IPS-20b (cell line): ENCODE results near the gene TMEM258.

ENCODE experiments used
- H3K27ac ChIP-seq: one replicate; pipeline ENCODE4 v1.5.1; 2013; ENCODE audit warnings: low read length
- H3K27me3 ChIP-seq: 2 replicates; pipeline ENCODE4 v1.6.1; 2013; ENCODE audit warnings: mild to moderate bottlenecking, low read length, inconsistent platforms; ENCODE audit not compliant: insufficient read depth
- H3K36me3 ChIP-seq: 2 replicates; pipeline ENCODE4 v1.6.1; 2013; ENCODE audit warnings: low read depth, mild to moderate bottlenecking, inconsistent platforms, low read length, moderate library complexity; ENCODE audit not compliant: insufficient read depth
- H3K4me1 ChIP-seq: 2 replicates; pipeline ENCODE4 v1.6.1; 2013; ENCODE audit warnings: mild to moderate bottlenecking, control low read depth, inconsistent platforms, low read length, moderate library complexity; ENCODE audit not compliant: insufficient read depth
- H3K4me3 ChIP-seq: 2 replicates; pipeline ENCODE4 v1.5.1; 2013; ENCODE audit warnings: mild to moderate bottlenecking, low read length, inconsistent platforms
- H3K9ac ChIP-seq: 2 replicates; pipeline ENCODE4 v1.6.1; 2013; ENCODE audit warnings: low read depth, mild to moderate bottlenecking, inconsistent platforms, low read length, moderate library complexity
- H3K9me3 ChIP-seq: 2 replicates; pipeline ENCODE4 v1.6.1; 2013; ENCODE audit warnings: mild to moderate bottlenecking, low read depth, low read length, inconsistent platforms; ENCODE audit not compliant: insufficient read depth

TMEM258 gene

GRCh38 chr11:61833471-61833870, 41.1 kb upstream of the TMEM258 start:
- peaks cover 31% of the 10 kb centered on the region for H3K4me1 ChIP-seq
- no peaks in the 10 kb centered on the region for H3K27me3 ChIP-seq
- H3K27ac ChIP-seq, result no peak overlapping the region
- H3K9ac ChIP-seq, result no peak overlapping the region; the same call in 1 of the 2 replicates
- H3K9me3 ChIP-seq, result no peaks in the 10 kb centered on the region
- H3K36me3 ChIP-seq, result peaks cover 58% of the 10 kb centered on the region
- no peak overlapping the region for H3K4me3 ChIP-seq

GRCh38 chr11:61832754-61833153, 40.4 kb upstream of the TMEM258 start:
- Histone ChIP-seq H3K27me3 (no peaks in the 10 kb centered on the region), H3K9ac (no peak overlapping the region)

GRCh38 chr11:61832207-61832606, 39.8 kb upstream of the TMEM258 start:
- Histone ChIP-seq H3K36me3 (peaks cover 45% of the 10 kb centered on the region; the same call in 1 of the 2 replicates), H3K4me1 (peaks cover 31% of the 10 kb centered on the region), H3K27ac (no peak overlapping the region), H3K9me3 (no peaks in the 10 kb centered on the region), H3K4me3 (no peak overlapping the region; the same call in 1 of the 2 replicates), H3K9ac (no peak overlapping the region), H3K27me3 (no peaks in the 10 kb centered on the region)

More at GRCh38 chr11:61832754-61833153, 40.4 kb upstream of the TMEM258 start:
- Histone ChIP-seq H3K9me3 (no peaks in the 10 kb centered on the region), H3K4me1 (peaks cover 31% of the 10 kb centered on the region), H3K4me3 (no peak overlapping the region), H3K27ac (no peak overlapping the region), H3K36me3 (peaks cover 51% of the 10 kb centered on the region)

- Histone ChIP-seq H3K4me1 (peaks cover 31% of the 10 kb centered on the region), H3K9ac (peak overlapping the region; percentile 98; the same call in 1 of the 2 replicates), H3K27me3 (no peaks in the 10 kb centered on the region), H3K27ac (no peak overlapping the region), H3K9me3 (no peaks in the 10 kb centered on the region), H3K4me3 (peak overlapping the region; percentile 88), H3K36me3 (peaks cover 35% of the 10 kb centered on the region; the same call in 1 of the 2 replicates)
These were observed 38.1 kb upstream of the TMEM258 start for GRCh38 chr11:61830237-61831105.

- H3K4me1 ChIP-seq, result peaks cover 31% of the 10 kb centered on the region
- no peaks in the 10 kb centered on the region for H3K27me3 ChIP-seq
- H3K9ac ChIP-seq, result peak overlapping the region; percentile 98; the same call in 1 of the 2 replicates
- no peak overlapping the region for H3K27ac ChIP-seq
- H3K4me3 ChIP-seq, result peak overlapping the region; percentile 88
- no peaks in the 10 kb centered on the region for H3K9me3 ChIP-seq
- H3K36me3 ChIP-seq, result peaks cover 35% of the 10 kb centered on the region; the same call in 1 of the 2 replicates
These were observed 37.4 kb upstream of the TMEM258 start for GRCh38 chr11:61829806-61830205.

- H3K36me3 ChIP-seq, result peaks cover 34% of the 10 kb centered on the region; the same call in 1 of the 2 replicates
- peak overlapping the region; percentile 98 for H3K9ac ChIP-seq
- peak overlapping the region; percentile 88 for H3K4me3 ChIP-seq
- H3K9me3 ChIP-seq, result no peaks in the 10 kb centered on the region
- H3K27me3 ChIP-seq, result no peaks in the 10 kb centered on the region
- H3K27ac ChIP-seq, result peak overlapping the region; percentile 93
- H3K4me1 ChIP-seq, result peaks cover 25% of the 10 kb centered on the region
These were observed 36.4 kb upstream of the TMEM258 start for GRCh38 chr11:61828629-61829407.

GRCh38 chr11:61828379-61828628, 35.9 kb upstream of the TMEM258 start:
- H3K4me1 ChIP-seq, result peaks cover 20% of the 10 kb centered on the region
- peak overlapping the region; percentile 98 for H3K9ac ChIP-seq
- H3K27ac ChIP-seq, result peak overlapping the region; percentile 93
- peak overlapping the region; percentile 88 for H3K4me3 ChIP-seq
- peaks cover 30% of the 10 kb centered on the region; the same call in 1 of the 2 replicates for H3K36me3 ChIP-seq
- H3K9me3 ChIP-seq, result no peaks in the 10 kb centered on the region
- no peaks in the 10 kb centered on the region for H3K27me3 ChIP-seq

- Histone ChIP-seq H3K9ac (peak within 1 kb of the TSS; percentile 98), H3K4me3 (peak within 1 kb of the TSS; percentile 88), H3K36me3 (peaks cover 32% of the 10 kb centered on the region; the same call in 1 of the 2 replicates), H3K27ac (peak within 1 kb of the TSS; percentile 93), H3K27me3 (no peaks in the 10 kb centered on the region), H3K4me1 (peaks cover 16% of the 10 kb centered on the region), H3K9me3 (no peaks in the 10 kb centered on the region)
These were observed 35.4 kb upstream of the TMEM258 start, which contains the start of gene FADS2 for GRCh38 chr11:61827571-61828378. Gene FADS2, plus strand, starts transcription at chr11:61828300. Its CDS starts 91 bp downstream, at chr11:61828391.

GRCh38 chr11:61826930-61827570, 34.7 kb upstream of the TMEM258 start:
- peak overlapping the region; percentile 98; the same call in 1 of the 2 replicates for H3K9ac ChIP-seq

GRCh38 chr11:61820174-61820573, 27.8 kb upstream of the TMEM258 start:
- Histone ChIP-seq H3K4me1 (peaks cover 9% of the 10 kb centered on the region; the same call in 1 of the 2 replicates), H3K27me3 (no peaks in the 10 kb centered on the region), H3K36me3 (peaks cover 6% of the 10 kb centered on the region; the same call in 1 of the 2 replicates), H3K27ac (no peak overlapping the region), H3K9ac (no peak overlapping the region), H3K4me3 (no peak overlapping the region), H3K9me3 (no peaks in the 10 kb centered on the region)

More at GRCh38 chr11:61826930-61827570, 34.7 kb upstream of the TMEM258 start:
- peaks cover 24% of the 10 kb centered on the region; the same call in 1 of the 2 replicates for H3K36me3 ChIP-seq
- peak overlapping the region; percentile 93 for H3K27ac ChIP-seq
- no peaks in the 10 kb centered on the region for H3K9me3 ChIP-seq
- peaks cover 16% of the 10 kb centered on the region for H3K4me1 ChIP-seq
- H3K4me3 ChIP-seq, result peak overlapping the region; percentile 88
- no peaks in the 10 kb centered on the region for H3K27me3 ChIP-seq
